Loucy (cell line): ENCODE measurements around the gene SCAF8.

Experiments
- H2AFZ ChIP-seq: fragments of 200-600 bp; sonication (generic); 2 replicates; pipeline ENCODE4 v1.6.0; 2016; ENCODE audit warnings: antibody characterized with exemption, mild to moderate bottlenecking, low read length, moderate library complexity
- H3F3A ChIP-seq: fragments of 200-600 bp; 2 replicates; pipeline ENCODE4 v1.6.0; 2016; ENCODE audit warnings: antibody characterized with exemption, low read depth, mild to moderate bottlenecking
- H3K27me3 ChIP-seq: fragments of 200-600 bp; sonication (generic); 2 replicates; pipeline ENCODE4 v1.6.1; 2014; ENCODE audit warnings: low read length, mild to moderate bottlenecking; ENCODE audit not compliant: insufficient read depth, poor library complexity, severe bottlenecking
- H3K36me3 ChIP-seq: fragments of 200-600 bp; sonication (generic); 2 replicates; pipeline ENCODE4 v1.6.1; 2016; ENCODE audit warnings: low read length; ENCODE audit not compliant: insufficient read depth
- H3K4me1 ChIP-seq: fragments of 200-600 bp; sonication (generic); 2 replicates; pipeline ENCODE4 v1.5.1; 2014; ENCODE audit warnings: low read length, mild to moderate bottlenecking; ENCODE audit not compliant: insufficient read depth, poor library complexity, severe bottlenecking
- H3K4me2 ChIP-seq: fragments of 200-600 bp; sonication (generic); 2 replicates; pipeline ENCODE4 v1.6.0; 2014; ENCODE audit warnings: antibody characterized with exemption, low read length, low read depth, mild to moderate bottlenecking; ENCODE audit not compliant: poor library complexity, severe bottlenecking
- H3K4me3 ChIP-seq: fragments of 200-600 bp; sonication (generic); 2 replicates; pipeline ENCODE4 v1.5.1; 2014; ENCODE audit warnings: low read length, mild to moderate bottlenecking, mixed read lengths; ENCODE audit not compliant: poor library complexity, severe bottlenecking
- H3K79me2 ChIP-seq: fragments of 200-600 bp; sonication (generic); 2 replicates; pipeline ENCODE4 v1.6.1; 2014; ENCODE audit warnings: low read length; ENCODE audit not compliant: insufficient read depth
- H3K9ac ChIP-seq: fragments of 200-600 bp; sonication (generic); 2 replicates; pipeline ENCODE4 v1.6.0; 2014; ENCODE audit warnings: mild to moderate bottlenecking, low read depth, low read length, moderate library complexity; ENCODE audit not compliant: poor library complexity, severe bottlenecking
- H3K9me2 ChIP-seq: fragments of 200-600 bp; sonication (generic); replicated peaks from 2 replicates; pipeline ENCODE4 v1.6.1; 2016; ENCODE audit warnings: low read depth, low read length, mixed read lengths
- H3K9me3 ChIP-seq: fragments of 200-600 bp; sonication (generic); 2 replicates; pipeline ENCODE4 v1.6.1; 2014; ENCODE audit warnings: mild to moderate bottlenecking, antibody characterized with exemption, low read length, low read depth; ENCODE audit not compliant: insufficient read depth
- H4K20me1 ChIP-seq: fragments of 200-600 bp; sonication (generic); 2 replicates; pipeline ENCODE4 v1.6.0; 2014; ENCODE audit warnings: antibody characterized with exemption, low read length, mild to moderate bottlenecking; ENCODE audit not compliant: insufficient read depth, poor library complexity, severe bottlenecking
- CTCF ChIP-seq: fragments of 200-600 bp; sonication (generic); conservative IDR thresholded peaks from 2 replicates; pipeline ENCODE4 v1.5.1; 2014; ENCODE audit warnings: mild to moderate bottlenecking, antibody characterized with exemption, low read length
- EZH2phosphoT487 ChIP-seq: fragments of 200-600 bp; IDR thresholded peaks from 2 replicates; pipeline ENCODE4 v1.6.1; 2018; ENCODE audit warnings: antibody characterized with exemption, mild to moderate bottlenecking, moderate library complexity, borderline replicate concordance

Gene SCAF8

GRCh38 chr6:154868143-154868594, 135.0 kb downstream of the SCAF8 start:
- Histone ChIP-seq H2AFZ (no peak overlapping the region), H3K9me2 (no peaks in the 10 kb centered on the region), H3K9me3 (no peaks in the 10 kb centered on the region), H4K20me1 (peaks cover 11% of the 10 kb centered on the region), H3K9ac (no peak overlapping the region), H3K4me3 (no peak overlapping the region), H3K27me3 (no peaks in the 10 kb centered on the region), H3K4me1 (peaks cover 4% of the 10 kb centered on the region), H3K36me3 (no peaks in the 10 kb centered on the region), H3K4me2 (no peak overlapping the region), H3F3A (no peaks in the 10 kb centered on the region), H3K79me2 (no peaks in the 10 kb centered on the region)
- TF ChIP-seq EZH2phosphoT487 (no peak), CTCF (peak; percentile 76)

- Histone ChIP-seq H3K4me1 (no peaks in the 10 kb centered on the region), H3F3A (no peaks in the 10 kb centered on the region), H3K4me3 (no peak overlapping the region), H4K20me1 (peaks cover 8% of the 10 kb centered on the region), H3K36me3 (no peaks in the 10 kb centered on the region), H3K9me3 (no peaks in the 10 kb centered on the region), H3K27me3 (no peaks in the 10 kb centered on the region), H3K9me2 (no peaks in the 10 kb centered on the region), H3K4me2 (no peak overlapping the region), H3K79me2 (no peaks in the 10 kb centered on the region), H3K9ac (no peak overlapping the region), H2AFZ (no peak overlapping the region)
- no peak for TF ChIP-seq CTCF
- TF ChIP-seq EZH2phosphoT487 = no peak
Measured at GRCh38 chr6:154872542-154873114, 139.4 kb downstream of the SCAF8 start.

GRCh38 chr6:154873546-154873945, 140.3 kb downstream of the SCAF8 start:
- H3F3A ChIP-seq = no peaks in the 10 kb centered on the region
- no peaks in the 10 kb centered on the region for H3K36me3 ChIP-seq
- TF ChIP-seq EZH2phosphoT487 (no peak), CTCF (no peak)
- H2AFZ ChIP-seq = no peak overlapping the region
- H3K4me2 ChIP-seq = no peak overlapping the region
- no peaks in the 10 kb centered on the region for H3K4me1 ChIP-seq
- H4K20me1 ChIP-seq = no peaks in the 10 kb centered on the region
- H3K27me3 ChIP-seq = no peaks in the 10 kb centered on the region
- no peak overlapping the region for H3K4me3 ChIP-seq
- H3K9me2 ChIP-seq = no peaks in the 10 kb centered on the region
- no peaks in the 10 kb centered on the region for H3K9me3 ChIP-seq
- no peak overlapping the region for H3K9ac ChIP-seq
- no peaks in the 10 kb centered on the region for H3K79me2 ChIP-seq
